KMS-11 (cell line): ENCODE measurements around the gene TBPL2.

Source experiments
- H2AFZ ChIP-seq: fragments of 200-600 bp; sonication (generic); 2 replicates; pipeline ENCODE4 v1.6.1; 2016; ENCODE audit warnings: antibody characterized with exemption, mixed run types, low read depth
- H3K27ac ChIP-seq: fragments of 200-600 bp; sonication (generic); 2 replicates; pipeline ENCODE4 v1.6.1; 2016; ENCODE audit warnings: mild to moderate bottlenecking, mixed run types
- H3K27me3 ChIP-seq: fragments of 200-600 bp; sonication (generic); 2 replicates; pipeline ENCODE4 v1.6.1; 2017; ENCODE audit warnings: mild to moderate bottlenecking, low read depth, mixed run types, moderate library complexity; ENCODE audit not compliant: insufficient read depth
- H3K36me3 ChIP-seq: fragments of 200-600 bp; sonication (generic); 2 replicates; pipeline ENCODE4 v1.6.1; 2017; ENCODE audit warnings: mild to moderate bottlenecking, mixed run types; ENCODE audit not compliant: insufficient read depth
- H3K4me1 ChIP-seq: fragments of 200-600 bp; sonication (generic); 2 replicates; pipeline ENCODE4 v1.6.1; 2016; ENCODE audit warnings: mild to moderate bottlenecking, low read depth, mixed run types; ENCODE audit not compliant: poor library complexity, severe bottlenecking
- H3K4me2 ChIP-seq: fragments of 200-600 bp; sonication (generic); 2 replicates; pipeline ENCODE4 v1.7.0; 2016; ENCODE audit warnings: mild to moderate bottlenecking, mixed run types
- H3K4me3 ChIP-seq: fragments of 200-600 bp; sonication (generic); IDR thresholded peaks from 2 replicates; pipeline ENCODE4 v1.6.1; 2017; ENCODE audit warnings: low read depth, low read length, mixed read lengths; ENCODE audit not compliant: insufficient read depth
- H3K79me2 ChIP-seq: fragments of 200-600 bp; sonication (generic); 2 replicates; pipeline ENCODE4 v1.6.1; 2016; ENCODE audit warnings: low read depth, mixed run types; ENCODE audit not compliant: insufficient read depth
- H3K9ac ChIP-seq: fragments of 200-600 bp; sonication (generic); 2 replicates; pipeline ENCODE4 v1.6.1; 2016; ENCODE audit warnings: mild to moderate bottlenecking, mixed run types
- H4K20me1 ChIP-seq: fragments of 200-600 bp; sonication (generic); 2 replicates; pipeline ENCODE4 v1.6.1; 2016; ENCODE audit warnings: mild to moderate bottlenecking, mixed run types; ENCODE audit not compliant: insufficient read depth
- TF ChIP-seq, protein P1 (sequence below): fragments of 200-600 bp; sonication (generic); conservative IDR thresholded peaks from 2 replicates; pipeline ENCODE4 v1.6.1; 2017; ENCODE audit warnings: low read depth, mild to moderate bottlenecking, antibody characterized with exemption, low read length, moderate library complexity, mixed read lengths

TBPL2 gene

DNA sequence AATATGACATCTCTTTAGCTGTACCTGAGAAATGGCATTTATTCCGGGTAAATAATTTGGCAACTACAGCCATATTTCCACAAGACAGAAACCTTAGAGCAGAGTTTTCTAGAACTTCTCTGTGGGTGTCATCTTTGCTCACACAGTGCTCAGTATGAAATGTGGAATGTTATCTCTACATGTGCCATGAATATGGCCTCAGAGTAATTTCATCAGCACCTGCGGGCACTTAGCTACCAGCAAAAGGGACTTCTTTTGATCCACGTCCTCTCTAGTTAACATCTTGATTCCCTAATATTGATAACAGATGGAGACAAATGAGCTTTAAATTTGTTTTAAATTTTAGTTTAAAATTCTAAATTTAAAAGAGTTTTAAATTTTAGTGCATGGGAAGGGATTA, 25.9 kb downstream of the TBPL2 start:
- H3K4me3 ChIP-seq, result no peak overlapping the region
- no peaks in the 10 kb centered on the region for H3K36me3 ChIP-seq
- no peak overlapping the region for H3K9ac ChIP-seq
- H3K79me2 ChIP-seq, result no peaks in the 10 kb centered on the region; the same call in 1 of the 2 replicates
- no peak overlapping the region for H3K4me2 ChIP-seq
- H3K4me1 ChIP-seq, result peaks cover 23% of the 10 kb centered on the region
- TF ChIP-seq, protein P1, sequence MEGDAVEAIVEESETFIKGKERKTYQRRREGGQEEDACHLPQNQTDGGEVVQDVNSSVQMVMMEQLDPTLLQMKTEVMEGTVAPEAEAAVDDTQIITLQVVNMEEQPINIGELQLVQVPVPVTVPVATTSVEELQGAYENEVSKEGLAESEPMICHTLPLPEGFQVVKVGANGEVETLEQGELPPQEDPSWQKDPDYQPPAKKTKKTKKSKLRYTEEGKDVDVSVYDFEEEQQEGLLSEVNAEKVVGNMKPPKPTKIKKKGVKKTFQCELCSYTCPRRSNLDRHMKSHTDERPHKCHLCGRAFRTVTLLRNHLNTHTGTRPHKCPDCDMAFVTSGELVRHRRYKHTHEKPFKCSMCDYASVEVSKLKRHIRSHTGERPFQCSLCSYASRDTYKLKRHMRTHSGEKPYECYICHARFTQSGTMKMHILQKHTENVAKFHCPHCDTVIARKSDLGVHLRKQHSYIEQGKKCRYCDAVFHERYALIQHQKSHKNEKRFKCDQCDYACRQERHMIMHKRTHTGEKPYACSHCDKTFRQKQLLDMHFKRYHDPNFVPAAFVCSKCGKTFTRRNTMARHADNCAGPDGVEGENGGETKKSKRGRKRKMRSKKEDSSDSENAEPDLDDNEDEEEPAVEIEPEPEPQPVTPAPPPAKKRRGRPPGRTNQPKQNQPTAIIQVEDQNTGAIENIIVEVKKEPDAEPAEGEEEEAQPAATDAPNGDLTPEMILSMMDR, result no peak
- no peaks in the 10 kb centered on the region for H4K20me1 ChIP-seq
- H2AFZ ChIP-seq, result no peak overlapping the region
- no peak overlapping the region for H3K27ac ChIP-seq
- H3K27me3 ChIP-seq, result no peaks in the 10 kb centered on the region

- H3K4me1 ChIP-seq, result peaks cover 23% of the 10 kb centered on the region
- H3K27me3 ChIP-seq, result no peaks in the 10 kb centered on the region
- TF ChIP-seq, protein P1, result no peak
- H2AFZ ChIP-seq, result no peak overlapping the region
- H4K20me1 ChIP-seq, result no peaks in the 10 kb centered on the region
- no peak overlapping the region for H3K4me2 ChIP-seq
- H3K79me2 ChIP-seq, result no peaks in the 10 kb centered on the region; the same call in 1 of the 2 replicates
- H3K27ac ChIP-seq, result no peak overlapping the region
- H3K36me3 ChIP-seq, result no peaks in the 10 kb centered on the region
- H3K4me3 ChIP-seq, result no peak overlapping the region
- H3K9ac ChIP-seq, result no peak overlapping the region
Measured at GRCh38 chr14:55412676-55413075, 27.7 kb downstream of the TBPL2 start.

DNA sequence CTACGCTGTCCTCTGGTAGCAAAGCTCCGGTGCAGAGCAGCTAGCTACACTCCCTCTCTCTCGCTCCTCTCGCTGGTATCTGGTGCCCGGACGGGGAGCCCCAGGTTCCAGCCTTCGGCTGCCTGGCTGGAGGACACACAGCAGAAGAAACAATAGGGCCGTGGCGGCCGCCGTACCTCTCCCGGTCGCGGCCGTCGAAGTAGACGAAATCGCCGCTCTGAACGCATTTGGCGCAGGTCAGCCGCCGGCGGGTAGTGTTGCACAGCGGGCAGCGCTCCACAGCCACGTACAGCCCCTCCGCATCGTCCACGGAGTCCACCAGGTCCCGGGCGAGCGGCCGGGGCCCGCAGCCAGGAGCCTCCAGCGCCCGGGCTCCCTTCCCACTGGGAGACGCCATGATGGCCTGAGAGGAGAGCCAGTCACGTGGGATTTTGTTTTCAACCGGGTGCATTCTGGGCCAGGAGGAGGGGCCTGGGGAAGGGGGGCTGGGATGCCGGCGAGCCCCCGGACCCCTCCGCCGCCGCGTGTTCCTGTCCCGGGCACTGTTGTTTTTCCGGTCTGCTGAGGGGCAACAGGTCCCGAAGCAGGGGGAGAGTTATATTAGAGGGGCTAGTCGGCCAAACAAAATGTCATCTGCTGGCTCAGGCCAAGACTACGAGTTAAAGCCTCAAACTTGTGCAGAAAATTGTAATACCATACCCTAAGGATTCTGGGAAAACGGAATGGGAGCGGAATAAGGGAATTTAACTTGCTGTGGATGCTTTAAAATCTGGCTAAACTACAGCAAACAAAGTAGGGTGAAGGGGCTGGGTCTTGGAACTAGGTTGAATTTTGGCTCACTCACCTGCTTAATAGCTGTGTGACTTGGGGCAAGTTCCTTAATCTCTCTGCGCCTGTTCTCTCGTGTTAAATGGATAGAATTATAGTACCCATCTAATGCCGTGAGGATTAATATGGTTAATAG, 28.7 kb downstream of the TBPL2 start, which contains the start of gene ATG14:
Gene ATG14, minus strand, starts transcription at position 405 of the 964 bp plus-strand sequence. Its CDS starts 8 bp downstream, at position 397.
- Histone ChIP-seq H3K4me2 (peak within 1 kb of the TSS; percentile 81), H2AFZ (peak within 1 kb of the TSS; percentile 87), H3K4me1 (peaks cover 16% of the 10 kb centered on the region), H3K9ac (peak within 1 kb of the TSS; percentile 71; the same call in 1 of the 2 replicates), H3K79me2 (no peaks in the 10 kb centered on the region; the same call in 1 of the 2 replicates), H3K36me3 (no peaks in the 10 kb centered on the region), H3K27ac (0 out of 2 replicates have a peak within 1 kb of the TSS, but pooled peaks have one; percentile 5), H3K27me3 (no peaks in the 10 kb centered on the region), H3K4me3 (peak within 1 kb of the TSS; percentile 38), H4K20me1 (no peaks in the 10 kb centered on the region)
- TF ChIP-seq, protein P1, result no peak

DNA sequence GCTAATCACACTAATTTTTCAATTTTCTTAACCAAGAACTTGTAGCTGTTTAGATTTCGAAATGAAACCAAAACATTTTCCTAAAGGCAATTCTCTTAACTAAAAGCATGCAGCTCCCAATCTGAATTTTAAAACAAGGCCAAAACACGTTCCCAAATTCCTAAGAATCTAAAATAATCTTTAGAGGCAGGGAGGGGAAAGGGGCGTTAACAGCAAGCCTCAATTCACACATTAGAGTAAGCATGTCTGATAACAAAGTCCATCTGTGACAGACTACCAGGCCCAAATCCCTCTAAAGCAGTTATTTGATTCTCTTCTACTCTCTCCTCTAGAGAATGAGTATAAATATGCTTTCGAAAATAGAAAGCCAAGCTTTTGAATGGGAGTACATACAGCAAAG, 29.5 kb downstream of the TBPL2 start:
- no peak overlapping the region for H3K27ac ChIP-seq

More for the DNA sequence above, 29.5 kb downstream of the TBPL2 start:
- H3K4me2 ChIP-seq, result peak overlapping the region; percentile 65
- H4K20me1 ChIP-seq, result no peaks in the 10 kb centered on the region
- peak overlapping the region; percentile 87; the same call in 1 of the 2 replicates for H2AFZ ChIP-seq
- TF ChIP-seq, protein P1, result no peak
- H3K4me1 ChIP-seq, result peaks cover 8% of the 10 kb centered on the region
- H3K27me3 ChIP-seq, result no peaks in the 10 kb centered on the region
- H3K79me2 ChIP-seq, result no peaks in the 10 kb centered on the region; the same call in 1 of the 2 replicates
- H3K36me3 ChIP-seq, result no peaks in the 10 kb centered on the region
- peak overlapping the region; percentile 71; the same call in 1 of the 2 replicates for H3K9ac ChIP-seq
- H3K4me3 ChIP-seq, result no peak overlapping the region
